NCI-H2107 treated with DMSO at 0.1 percent for 48 hours (cell line): ENCODE measurements around the gene FOXI3.

Experiments
- DNase-seq: peaks from one replicate; lab custom pipeline; 2025; ENCODE audit not compliant: unreplicated experiment; lab: John Stamatoyannopoulos, UW

FOXI3 gene

DNA sequence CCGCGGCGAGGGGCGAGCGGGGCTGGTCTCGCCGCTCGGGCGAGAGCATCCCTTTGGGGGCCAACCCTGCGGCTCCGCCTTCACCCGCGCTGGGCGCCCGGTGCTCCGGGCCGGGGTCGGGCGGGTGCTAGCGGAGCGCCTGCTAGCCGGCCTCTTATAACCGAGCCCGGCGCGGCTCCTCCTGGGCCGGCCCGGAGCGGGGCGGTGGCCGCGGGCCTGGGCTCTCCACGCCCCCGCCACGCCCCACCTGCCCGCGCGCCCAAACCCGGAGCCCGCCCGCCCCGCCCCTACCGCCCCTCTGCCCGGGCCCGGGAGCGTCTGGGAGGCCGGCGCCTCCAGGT is at the start of gene FOXI3:
Gene FOXI3 (minus strand): TSS at position 129 of the 341 bp plus-strand sequence. CDS start 158 bp downstream, outside the sequence.
- no peak for DNase-seq

DNA sequence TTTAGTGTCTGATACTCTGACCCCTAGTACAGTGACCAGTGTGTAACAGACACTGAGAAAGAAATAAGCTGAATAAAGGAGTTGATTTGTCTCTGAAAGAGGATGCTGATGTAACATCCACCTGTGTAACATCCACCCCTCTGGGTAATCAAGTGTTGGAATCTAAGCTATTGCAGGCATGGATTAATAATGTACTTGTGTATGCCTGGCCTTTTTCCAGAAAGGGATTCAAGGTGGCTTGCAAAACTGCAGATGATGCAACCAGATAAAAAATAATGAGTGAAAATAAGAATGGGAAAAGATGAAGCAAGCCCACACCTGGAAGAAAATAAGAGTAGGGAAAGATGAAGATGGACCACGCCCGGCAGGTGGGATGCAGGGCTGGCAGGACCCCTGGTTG is 48.2 kb upstream of the FOXI3 start:
- DNase-seq = no peak

DNA sequence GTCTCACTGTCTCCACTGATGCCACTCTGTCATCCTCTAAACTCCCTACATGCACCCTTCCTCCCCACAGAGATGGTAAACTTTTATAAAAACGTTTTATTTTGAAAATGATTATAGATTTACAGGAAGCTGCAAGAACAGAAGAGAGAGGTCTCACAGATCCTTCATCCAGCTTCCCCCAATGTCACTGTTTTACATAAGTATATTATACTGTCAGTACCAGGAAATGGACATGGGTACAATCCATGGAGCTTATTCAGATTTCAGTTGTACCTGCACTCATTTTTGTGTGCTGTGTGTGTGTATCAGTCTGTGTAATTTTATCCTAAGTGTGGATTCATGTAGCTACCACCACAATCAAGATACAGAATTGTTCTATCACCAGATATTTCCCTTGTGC is 46.7 kb upstream of the FOXI3 start:
- no peak for DNase-seq

DNA sequence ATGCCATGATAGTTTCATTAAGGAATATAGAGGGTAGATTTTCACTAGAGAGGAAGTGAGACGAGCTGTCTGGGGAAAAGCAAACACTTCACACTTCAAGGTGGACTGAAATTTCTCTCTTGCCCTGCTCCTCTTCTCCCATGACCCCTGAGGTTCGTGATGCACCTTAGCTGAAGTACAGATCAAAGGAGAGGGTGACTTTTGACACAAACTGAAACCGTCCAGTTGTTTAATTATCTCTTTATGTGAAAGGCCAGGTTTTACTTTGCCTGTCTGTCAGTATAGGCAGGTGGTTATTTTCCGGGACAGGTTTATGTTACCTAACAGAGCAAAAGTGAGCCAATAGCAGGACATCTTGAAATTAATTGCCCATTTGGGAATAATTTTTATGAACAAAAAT is 41.0 kb upstream of the FOXI3 start:
- no peak for DNase-seq

DNA sequence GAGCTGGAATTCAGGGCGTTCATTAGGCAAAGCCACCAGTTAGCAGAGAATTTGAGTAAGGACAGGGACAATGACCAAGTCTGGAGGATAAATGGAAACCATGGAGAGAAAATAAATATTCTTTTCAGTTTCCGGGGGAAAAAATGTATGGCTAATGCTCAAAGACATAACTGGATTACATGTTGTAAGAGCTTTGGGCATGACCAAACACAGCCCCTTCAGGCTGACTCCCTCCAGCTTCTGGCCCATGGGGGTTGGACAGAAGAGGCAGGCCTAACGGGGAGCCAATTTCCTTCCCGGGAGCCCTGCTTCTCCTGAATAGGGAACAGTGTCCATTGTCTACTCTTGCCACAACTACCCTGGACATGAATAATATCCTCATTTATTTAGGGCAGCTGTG is 39.5 kb upstream of the FOXI3 start:
- DNase-seq = no peak

DNA sequence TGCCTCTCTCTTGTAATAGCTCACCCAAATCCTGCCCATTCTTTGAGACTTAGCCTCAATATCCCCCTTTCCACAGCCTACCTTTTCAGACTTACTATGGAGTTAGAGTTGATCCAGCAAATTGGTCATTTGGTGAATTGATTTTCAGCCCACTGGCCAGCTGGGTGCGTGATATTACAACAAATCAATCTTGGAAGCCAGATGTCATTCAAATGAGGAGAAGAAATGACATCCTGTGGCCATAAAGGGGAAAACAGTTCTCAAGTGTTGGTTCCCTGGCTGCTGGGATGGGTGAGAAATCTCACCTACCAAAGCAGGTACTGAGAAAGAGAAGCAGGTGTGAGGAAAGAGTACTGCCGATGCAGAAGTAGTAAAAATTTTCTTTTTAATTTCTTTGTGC is 36.7 kb upstream of the FOXI3 start:
- no peak for DNase-seq

DNA sequence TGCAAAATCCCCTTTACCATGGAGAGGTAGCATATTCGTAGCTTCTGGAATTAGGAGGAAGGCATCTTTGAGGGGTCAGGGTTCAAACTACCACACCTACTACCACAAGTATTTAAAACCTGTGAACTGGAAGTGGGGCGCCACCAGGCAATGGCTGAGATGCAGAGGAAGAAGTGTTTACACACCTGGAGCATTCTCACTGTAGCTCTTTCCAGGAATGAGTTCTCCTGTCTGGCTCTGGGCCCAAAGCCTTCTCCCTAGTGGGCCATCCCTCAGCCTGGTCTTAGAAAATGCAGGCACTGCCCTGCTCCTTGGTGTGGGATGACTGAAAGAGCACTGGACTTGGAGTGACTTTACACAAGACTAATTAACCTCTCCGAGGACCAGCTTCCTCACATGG is 30.7 kb upstream of the FOXI3 start:
- no peak for DNase-seq

DNA sequence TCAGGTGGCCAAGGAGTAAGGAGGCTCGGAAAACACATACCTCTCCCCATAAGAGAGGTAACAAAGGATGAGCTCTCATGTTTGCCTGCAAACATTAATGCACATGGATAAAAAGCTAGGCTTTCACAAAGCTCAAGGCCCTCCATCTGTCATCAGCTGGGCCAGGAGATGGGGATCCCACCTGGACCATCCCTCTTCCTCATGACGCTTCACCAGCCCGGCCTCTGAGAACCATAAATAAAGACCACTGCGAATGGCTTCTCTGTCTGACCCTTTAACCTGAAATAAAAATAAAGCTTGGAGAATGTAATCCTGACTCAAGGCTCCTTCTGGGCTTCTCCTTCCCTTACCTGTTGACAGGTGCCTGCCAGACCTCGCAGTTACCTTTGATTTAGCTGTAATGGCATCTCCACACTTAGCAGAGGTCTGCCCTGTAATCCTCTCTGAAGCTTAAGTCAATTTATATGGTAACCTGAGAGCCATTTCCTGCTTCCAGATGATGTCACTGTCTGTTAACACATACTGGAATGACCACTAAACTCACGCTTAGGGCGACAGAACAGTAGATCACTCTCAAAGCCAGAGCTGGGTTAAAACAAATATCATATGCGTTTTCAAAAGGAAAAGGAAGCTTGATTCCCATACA is 29.3 kb upstream of the FOXI3 start:
- peak; percentile 40 for DNase-seq

DNA sequence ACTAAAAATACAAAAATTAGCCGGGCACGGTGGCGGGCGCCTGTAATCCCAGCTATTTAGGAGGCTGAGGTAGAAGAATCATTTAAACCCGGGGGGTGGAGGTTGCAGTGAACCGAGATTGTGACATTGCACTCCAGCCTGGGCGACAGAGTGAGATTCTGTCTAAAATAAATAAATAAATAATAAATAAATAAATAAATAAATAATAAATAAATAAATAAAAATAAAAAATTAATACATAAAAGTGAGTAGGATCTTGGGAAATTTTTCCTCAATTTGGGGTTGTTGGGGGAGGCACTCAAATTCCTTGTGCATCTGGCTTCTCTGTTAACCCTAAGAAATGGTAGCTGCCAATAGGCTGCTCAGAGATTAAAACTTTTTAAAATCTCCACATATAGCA is 20.3 kb upstream of the FOXI3 start:
- DNase-seq = no peak

DNA sequence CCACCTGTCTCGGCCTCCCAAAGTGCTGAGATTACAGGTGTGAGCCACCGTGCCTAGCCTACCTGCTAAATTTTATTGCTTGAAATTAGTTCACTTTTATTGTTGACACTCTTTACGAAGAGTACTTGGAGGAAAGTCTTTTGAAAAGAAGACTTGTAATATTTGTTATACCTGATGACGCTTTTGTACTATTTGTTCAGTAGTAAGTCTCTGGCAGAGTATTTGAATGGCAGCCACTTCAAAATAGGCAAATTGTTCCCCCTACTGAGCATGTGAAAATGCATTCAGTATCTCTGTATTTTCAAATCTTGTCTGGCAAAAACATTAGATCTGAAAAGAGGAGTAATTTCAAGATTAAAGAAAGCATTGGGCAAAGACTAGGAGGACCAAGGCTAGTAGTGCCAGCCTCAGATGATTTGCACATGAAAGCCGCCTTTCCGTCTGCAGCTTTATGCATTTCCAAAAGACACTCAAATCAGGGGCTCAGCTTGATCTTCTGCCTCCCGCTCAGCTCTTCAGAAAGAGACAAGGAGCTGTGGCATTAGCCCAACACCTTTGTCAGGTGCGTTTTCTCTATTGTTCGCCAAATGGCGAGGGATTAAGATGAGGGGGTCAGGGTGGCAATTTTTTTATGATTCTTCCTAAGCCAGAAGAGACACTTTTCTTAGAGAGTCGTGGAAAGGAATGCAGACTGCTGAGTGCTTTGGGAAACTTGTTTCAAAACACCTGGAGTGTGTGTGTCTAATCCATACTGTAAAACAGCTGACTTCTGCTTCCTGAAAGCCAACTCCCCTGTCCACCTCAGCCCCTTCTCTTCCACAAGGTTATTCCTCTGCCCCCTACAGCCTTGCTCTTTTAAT is 18.8 kb upstream of the FOXI3 start:
- no peak for DNase-seq

DNA sequence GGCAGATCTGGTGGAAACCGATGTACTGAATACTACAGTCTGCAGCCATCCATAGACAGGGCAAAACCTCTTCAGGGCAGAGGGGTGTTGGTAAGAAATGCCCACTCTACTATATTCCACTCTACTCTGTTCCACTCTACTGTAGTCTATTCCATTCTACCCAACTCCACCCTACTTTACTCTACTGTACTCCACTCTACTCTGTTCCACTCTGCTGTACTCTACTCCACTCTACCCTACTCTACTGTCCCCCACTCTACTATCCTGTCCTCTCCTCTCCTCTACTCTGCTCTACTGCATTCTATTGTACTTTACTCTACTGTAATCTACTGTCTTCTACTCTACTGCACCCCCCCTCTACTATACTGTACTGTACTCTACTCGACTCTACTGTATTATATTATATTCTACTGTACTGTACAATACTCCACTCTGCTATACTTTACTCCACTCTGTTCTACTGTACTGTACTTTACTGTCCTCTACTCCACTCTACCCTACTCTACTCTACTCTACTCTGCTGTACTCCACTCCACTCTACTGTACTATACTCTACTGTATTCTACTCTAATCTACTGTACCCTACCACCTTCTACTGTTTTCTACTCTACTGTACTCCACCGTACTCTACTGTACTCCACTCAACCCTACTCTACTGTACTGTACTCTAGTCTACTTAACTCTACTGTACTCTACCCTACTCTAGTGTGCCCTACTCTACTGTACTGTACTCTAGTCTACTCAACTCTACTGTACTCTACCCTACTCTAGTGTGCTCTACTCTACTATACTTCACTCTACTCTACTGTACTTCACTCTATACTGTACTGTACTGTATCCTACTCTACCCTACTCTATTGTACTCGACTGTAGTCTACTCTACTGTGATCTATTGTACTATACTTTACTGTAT is 17.0 kb upstream of the FOXI3 start:
- no peak for DNase-seq

DNA sequence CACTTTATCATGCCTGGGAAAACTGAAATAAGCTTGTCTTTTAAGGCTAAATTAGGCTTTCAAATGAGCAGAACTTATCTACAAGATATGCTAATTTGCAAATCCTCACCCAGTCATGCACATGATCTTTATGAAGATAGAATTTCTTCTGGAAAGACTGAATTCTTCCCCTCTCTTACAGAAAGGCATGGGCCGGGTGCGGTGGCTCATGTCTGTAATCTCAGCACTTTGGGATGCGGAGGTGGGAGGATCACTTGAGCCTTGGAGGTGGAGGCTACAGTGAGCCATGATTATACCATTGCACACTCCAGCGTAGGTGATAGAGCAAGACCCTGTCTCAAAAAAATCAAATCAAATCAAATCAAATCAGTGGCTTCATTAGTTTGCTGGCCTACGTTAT is 11.7 kb upstream of the FOXI3 start:
- no peak for DNase-seq

DNA sequence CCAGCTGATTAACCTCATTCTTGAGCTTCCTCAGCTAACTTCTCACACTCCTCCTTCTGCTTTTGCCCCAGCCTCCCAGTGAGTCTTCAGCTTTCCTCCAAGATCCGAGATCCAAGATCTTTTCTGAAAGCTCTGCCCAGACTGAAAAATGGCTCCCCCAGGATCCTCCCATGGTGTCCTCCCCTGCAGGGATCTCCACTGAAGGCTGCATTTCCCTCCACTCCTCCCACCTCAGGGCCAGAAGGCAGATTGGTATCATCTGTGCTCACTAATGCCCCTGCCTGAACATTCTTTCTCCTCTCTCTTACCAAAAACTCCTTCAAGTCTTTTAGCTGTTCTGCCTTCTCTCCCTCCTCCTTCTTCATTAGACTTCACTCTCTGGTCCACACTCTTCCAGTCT is 6.1 kb upstream of the FOXI3 start:
- DNase-seq = no peak

DNA sequence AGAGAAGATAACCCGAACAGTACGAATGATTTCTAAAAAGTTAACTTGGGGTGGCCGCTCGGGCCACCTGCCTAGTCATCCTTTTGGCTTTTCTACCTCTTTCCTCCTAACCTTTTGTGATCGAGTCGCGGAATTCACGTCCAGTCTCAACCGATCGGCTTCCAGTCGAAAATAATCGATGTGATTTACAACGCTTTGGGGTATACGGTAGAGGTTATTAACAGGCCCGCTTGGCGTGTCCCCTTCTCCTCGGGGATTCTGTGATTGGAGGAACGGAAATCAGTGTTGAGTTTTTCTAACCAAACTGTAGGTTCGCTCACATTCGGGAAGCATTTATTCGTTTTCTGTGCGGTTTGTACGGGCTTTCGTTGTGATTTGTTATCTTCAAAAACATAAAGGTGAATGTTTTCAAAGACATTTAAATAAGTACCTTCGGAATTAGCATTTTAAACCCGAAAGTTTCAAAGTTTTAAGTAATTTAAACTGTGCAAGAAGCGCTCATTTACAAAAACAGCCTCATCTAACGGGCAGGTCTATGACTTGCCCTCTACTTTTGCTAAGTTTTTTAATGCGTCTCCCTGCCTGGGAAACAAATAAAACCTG is 588 bp upstream of the FOXI3 start:
- no peak for DNase-seq

DNA sequence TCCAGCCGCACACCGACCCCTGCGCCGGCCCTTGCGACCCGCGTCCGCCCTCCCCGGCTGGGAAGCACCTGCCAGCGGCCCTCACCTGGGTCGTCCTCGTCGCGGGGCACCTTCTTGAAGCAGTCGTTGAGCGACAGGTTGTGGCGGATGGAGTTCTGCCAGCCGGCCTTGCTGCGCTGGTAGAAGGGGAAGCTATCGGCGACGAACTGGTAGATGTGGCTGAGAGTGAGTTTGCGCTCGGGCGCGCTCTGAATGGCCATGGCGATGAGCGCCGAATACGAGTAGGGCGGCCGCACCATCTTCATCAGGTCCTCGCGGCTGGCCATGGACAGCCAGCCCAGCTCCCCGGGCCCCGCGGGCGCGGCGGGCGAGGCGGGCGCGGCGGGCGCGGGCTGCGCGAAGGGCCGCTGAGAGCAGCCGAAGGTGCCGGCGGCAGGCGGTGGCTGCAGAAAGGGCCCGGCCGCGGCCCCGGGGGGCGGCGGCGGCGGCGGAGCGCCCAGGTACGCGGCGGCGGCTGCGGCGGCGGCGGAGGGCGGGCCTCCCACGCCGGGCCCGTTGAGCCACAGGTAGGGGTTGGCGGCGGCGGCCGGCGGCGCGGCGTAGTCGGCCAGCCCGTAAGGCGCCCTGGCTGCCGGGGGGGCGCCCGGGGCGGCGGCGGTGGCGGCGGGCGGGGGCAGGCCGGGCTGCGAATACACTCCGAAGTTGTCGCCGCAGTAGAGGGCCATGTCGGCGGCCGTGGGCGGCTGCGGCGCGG is 505 bp downstream of the FOXI3 start:
- no peak for DNase-seq

DNA sequence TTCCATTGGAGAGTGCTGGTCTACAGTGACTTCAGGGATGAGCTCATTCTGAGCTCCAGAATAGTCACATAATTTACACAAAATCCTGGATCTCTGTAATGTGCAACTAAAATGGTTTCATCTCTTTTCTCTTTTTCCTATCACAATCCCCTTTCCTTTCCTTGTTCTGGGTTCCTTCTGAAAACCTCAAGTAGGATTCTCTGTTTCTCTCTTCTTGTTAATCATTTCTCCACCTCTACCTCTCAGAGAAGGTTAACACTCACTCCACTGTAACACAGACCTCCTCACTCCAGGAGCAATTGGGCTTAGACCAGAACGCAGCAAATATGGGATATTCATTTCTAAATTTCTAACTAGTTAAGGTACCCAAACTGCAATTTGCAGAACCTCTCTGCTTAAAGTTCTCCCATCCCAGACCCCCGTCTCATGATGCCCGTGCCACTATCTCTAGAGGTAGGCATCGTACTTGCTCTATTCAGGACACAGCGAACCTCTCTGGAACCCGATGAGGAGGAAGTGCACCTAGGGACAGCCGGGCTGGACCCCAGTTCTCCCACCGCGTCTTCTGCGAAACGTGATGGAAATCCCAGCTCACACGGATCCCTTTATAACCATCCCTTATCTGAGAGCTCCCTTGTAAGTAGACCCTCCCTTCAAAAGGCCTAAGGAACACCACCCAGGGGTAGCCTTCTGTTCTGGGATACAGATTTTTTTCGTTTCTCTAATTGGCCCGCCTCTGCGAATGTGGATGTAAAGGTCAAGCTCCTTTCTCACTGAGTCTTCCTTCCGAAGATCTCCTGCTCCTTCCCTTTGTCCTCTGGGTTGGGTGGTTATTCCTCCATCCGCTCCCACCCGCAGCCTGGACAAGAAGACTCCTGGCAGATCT is 1.3 kb downstream of the FOXI3 start:
- no peak for DNase-seq

DNA sequence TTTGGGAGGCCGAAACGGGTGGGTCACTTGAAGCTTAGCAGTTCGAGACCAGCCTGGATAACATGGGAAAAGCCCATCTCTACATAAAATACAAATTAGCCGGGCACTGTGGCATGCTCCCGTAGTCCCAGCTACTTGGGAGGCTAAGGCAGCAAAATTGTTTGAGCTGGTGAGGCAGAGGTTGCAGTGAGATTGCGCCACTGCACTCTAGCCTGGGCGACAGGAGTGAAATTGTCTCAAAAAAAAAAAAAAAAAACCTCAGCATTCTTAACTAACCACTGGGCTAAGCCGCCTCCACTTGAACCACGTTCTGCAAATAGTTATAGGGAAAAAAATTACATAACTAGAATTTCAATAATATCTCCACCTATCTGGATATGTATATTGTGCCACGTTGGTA is 2.3 kb downstream of the FOXI3 start:
- no peak for DNase-seq

DNA sequence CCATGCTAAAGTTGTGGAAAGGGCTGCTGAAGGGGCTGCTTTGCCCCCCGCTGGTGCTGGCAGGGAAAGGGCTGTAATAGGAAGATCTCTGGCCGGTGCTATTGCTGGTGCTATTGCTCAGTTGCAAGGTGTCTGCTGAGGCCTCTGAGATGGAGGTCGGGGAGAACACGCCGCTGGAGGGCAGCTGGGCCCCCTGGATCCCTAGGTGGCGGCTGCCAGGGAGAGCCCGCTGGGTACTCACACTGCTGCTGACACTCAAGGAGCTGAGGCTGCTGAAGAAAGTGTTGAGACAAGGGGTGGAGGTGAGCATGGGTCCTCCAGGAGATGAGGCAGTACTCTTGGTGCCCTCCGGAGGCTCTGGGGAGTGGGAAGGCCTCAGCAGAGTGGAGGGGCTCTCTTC is 4.2 kb downstream of the FOXI3 start:
- no peak for DNase-seq

DNA sequence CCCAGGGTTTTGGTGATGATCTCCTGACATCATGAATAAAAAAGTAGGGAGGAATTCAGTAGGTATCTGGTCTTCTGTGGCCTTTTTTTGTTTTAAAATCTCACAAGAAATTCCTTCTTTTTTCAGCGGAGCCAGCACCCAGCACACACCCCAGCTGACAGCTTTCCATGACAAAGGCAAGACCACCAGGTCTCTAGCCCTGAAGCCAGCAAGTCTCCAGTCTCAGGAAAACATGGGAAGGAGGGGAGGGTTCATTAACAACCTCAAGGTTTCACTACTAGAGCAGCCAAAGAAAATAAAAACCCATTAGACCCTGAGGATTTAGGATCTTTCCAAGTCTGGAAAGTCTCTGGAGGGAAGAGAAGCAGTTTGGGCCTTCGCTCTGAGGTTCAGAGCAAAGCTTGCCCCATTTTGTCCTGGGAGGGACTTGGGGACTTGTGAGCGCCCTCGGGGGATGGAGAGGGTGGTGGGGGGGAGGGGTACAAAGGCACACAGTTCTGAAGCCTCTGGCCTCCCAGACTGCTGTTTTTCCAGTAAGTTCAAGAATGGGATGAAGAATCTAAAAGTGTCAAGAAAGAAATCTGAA is 9.0 kb downstream of the FOXI3 start:
- DNase-seq = no peak
